ENCODE data around the gene PRR13. TPM values are rescaled to one million over a fixed set of nuclear protein-coding genes. Genes with fewer than 3 reads are reported as not detected.
"Not testable (repeated sequence)": the region's sequence is repeated elsewhere in the genome, so short reads cannot be mapped to it uniquely, and the experiment has no call there.

Gene PRR13
- total RNA-seq, 2 donors from 2014 or later: 18.5 to 43.8 TPM

GRCh38 chr12:53443955-53444354 is 2.4 kb downstream of the PRR13 start:
- H3K4me3 ChIP-seq: no peak overlapping the region
- DNase-seq: peak in 3 of 4 donors; percentile 32 to 54 (median 44)

GRCh38 chr12:53444593-53445325 is 3.2 kb downstream of the PRR13 start:
- H3K9me3 ChIP-seq; H3K27me3 ChIP-seq; DNase-seq; ATAC-seq; H3K4me3 ChIP-seq; H3K36me3 ChIP-seq (replicated peaks in 1 of 2; ENCODE audit: insufficient read depth in 1 of 2, low read depth in 2 of 2); intact Hi-C loops (cut with DNase I): not testable (repeated sequence)
- 77% methylated on average over 11 of the region's 11 CpGs for WGBS, 2 donors
- Histone ChIP-seq H3K27ac (peak overlapping the region in 3 of 4 donors; percentile 6 to 58 (median 9)), H3K4me1 (peaks cover 46% of the 10 kb centered on the region)

More at GRCh38 chr12:53443955-53444354, 2.4 kb downstream of the PRR13 start:
- no peak for ATAC-seq
- Histone ChIP-seq H3K36me3 (replicated peaks in 1 of 2; ENCODE audit: insufficient read depth in 1 of 2, low read depth in 2 of 2) (peaks cover 0 to 5% of the 10 kb centered on the region in 2 donors), H3K27ac (peak overlapping the region in 3 of 4 donors; percentile 6 to 58 (median 9)), H3K4me1 (peaks cover 46% of the 10 kb centered on the region), H3K9me3 (no peaks in the 10 kb centered on the region), H3K27me3 (no peaks in the 10 kb centered on the region)
- intact Hi-C loops (cut with DNase I): no loop called here
- WGBS, 2 donors: 49 to 66% methylated on average over 4 of the region's 4 CpGs
- TF ChIP-seq POLR2A (IDR thresholded peaks at IDR 0.05): no peak
- TF ChIP-seq CTCF (IDR thresholded peaks at IDR 0.05): no peak

GRCh38 chr12:53450936-53451335 is 9.4 kb downstream of the PRR13 start:
- Histone ChIP-seq H3K4me1 (peaks cover 21% of the 10 kb centered on the region), H3K9me3 (no peaks in the 10 kb centered on the region), H3K27me3 (no peaks in the 10 kb centered on the region), H3K27ac (no peak overlapping the region), H3K4me3 (no peak overlapping the region), H3K36me3 (replicated peaks in 1 of 2; ENCODE audit: insufficient read depth in 1 of 2, low read depth in 2 of 2) (peaks cover 0 to 18% of the 10 kb centered on the region in 2 donors)
- intact Hi-C loops (cut with DNase I): no loop called here
- no peak for ATAC-seq
- WGBS, 2 donors: 66 to 75% methylated on average over 7 of the region's 7 CpGs
- DNase-seq: no peak
- TF ChIP-seq POLR2A (IDR thresholded peaks at IDR 0.05) (no peak), CTCF (IDR thresholded peaks at IDR 0.05) (no peak)

- intact Hi-C loops (cut with DNase I): no loop called here
- H3K4me3 ChIP-seq: peak within 1 kb of the TSS; percentile 64 to 88
- DNase-seq: peak; percentile 98 to 99 (median 98)
- H3K27me3 ChIP-seq: no peaks in the 10 kb centered on the region
- no peaks in the 10 kb centered on the region for H3K9me3 ChIP-seq
- 0% methylated on average over 10 to 28 of the region's 32 CpGs for WGBS, 2 donors
- H3K4me1 ChIP-seq: peaks cover 19% of the 10 kb centered on the region
- peak; percentile 97 for ATAC-seq
- peaks cover 5 to 22% of the 10 kb centered on the region in 2 donors for H3K36me3 ChIP-seq (replicated peaks in 1 of 2; ENCODE audit: insufficient read depth in 1 of 2, low read depth in 2 of 2)
- TF ChIP-seq POLR2A (IDR thresholded peaks at IDR 0.05): peak; percentile 37 to 85 (median 84)
- TF ChIP-seq CTCF (IDR thresholded peaks at IDR 0.05): peak; percentile 75 to 99 (median 97)
- peak within 1 kb of the TSS; percentile 66 to 98 (median 95) for H3K27ac ChIP-seq
Observed at GRCh38 chr12:53451661-53452158, 10.2 kb downstream of the PRR13 start, which contains the start of gene PCBP2. Gene PCBP2, plus strand, starts transcription at chr12:53452102. Its CDS starts 2,699 bp downstream, at chr12:53454801.

All from body of pancreas (tissue), 4 donors.